NB4 (cell line): ENCODE results near the gene UTRN.

Experiments
- DNase-seq: peaks from one replicate; pipeline ENCODE4 v3.0.0; 2010; ENCODE audit warnings: low read depth
- H3K4me3 ChIP-seq: one replicate; pipeline ENCODE4 v1.5.1; 2011; ENCODE audit warnings: mild to moderate bottlenecking, low read depth, low read length, moderate library complexity
- MYC ChIP-seq: IDR thresholded peaks from 2 replicates; pipeline ENCODE4 v1.6.1; 2011; ENCODE audit warnings: low read depth, low read length
- POLR2A ChIP-seq: IDR thresholded peaks from 2 replicates; pipeline ENCODE4 v1.6.1; 2011; ENCODE audit warnings: mild to moderate bottlenecking; ENCODE audit not compliant: insufficient read length; ENCODE audit errors: extremely low read depth
- TF ChIP-seq, protein P1 (sequence below): IDR thresholded peaks from one replicate; pipeline ENCODE4 v1.5.1; 2012; ENCODE audit warnings: low read depth, low read length
- TF ChIP-seq, protein P2 (sequence below): IDR thresholded peaks from 2 replicates; pipeline ENCODE4 v1.6.1; 2011; ENCODE audit warnings: low read depth, low read length

Gene UTRN

DNA sequence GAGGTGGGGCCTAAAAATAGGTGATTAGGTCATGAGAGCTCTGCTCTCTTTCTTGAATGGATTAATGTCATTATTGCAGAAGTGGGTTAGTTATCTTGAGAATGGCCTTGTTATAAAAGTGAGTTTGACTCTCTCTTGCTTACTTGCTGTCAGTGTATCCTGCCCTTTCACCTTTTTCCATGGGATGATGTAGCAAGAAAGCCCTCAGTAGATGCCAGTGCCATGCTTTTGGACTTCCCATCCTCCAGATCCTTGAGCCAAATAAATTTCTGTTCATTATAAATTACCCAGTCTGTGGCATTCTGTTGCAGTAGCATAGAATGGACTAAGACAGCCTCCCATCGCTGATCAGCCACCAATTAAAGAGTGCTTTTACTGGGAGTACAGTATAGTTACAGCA lies 40.1 kb downstream of the UTRN start:
- no peak for DNase-seq
- H3K4me3 ChIP-seq, result no peak overlapping the region
- TF ChIP-seq, protein P1, sequence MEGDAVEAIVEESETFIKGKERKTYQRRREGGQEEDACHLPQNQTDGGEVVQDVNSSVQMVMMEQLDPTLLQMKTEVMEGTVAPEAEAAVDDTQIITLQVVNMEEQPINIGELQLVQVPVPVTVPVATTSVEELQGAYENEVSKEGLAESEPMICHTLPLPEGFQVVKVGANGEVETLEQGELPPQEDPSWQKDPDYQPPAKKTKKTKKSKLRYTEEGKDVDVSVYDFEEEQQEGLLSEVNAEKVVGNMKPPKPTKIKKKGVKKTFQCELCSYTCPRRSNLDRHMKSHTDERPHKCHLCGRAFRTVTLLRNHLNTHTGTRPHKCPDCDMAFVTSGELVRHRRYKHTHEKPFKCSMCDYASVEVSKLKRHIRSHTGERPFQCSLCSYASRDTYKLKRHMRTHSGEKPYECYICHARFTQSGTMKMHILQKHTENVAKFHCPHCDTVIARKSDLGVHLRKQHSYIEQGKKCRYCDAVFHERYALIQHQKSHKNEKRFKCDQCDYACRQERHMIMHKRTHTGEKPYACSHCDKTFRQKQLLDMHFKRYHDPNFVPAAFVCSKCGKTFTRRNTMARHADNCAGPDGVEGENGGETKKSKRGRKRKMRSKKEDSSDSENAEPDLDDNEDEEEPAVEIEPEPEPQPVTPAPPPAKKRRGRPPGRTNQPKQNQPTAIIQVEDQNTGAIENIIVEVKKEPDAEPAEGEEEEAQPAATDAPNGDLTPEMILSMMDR, result no peak
- TF ChIP-seq POLR2A (no peak), MYC (no peak)
- TF ChIP-seq, protein P2, sequence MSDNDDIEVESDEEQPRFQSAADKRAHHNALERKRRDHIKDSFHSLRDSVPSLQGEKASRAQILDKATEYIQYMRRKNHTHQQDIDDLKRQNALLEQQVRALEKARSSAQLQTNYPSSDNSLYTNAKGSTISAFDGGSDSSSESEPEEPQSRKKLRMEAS, result no peak

DNA sequence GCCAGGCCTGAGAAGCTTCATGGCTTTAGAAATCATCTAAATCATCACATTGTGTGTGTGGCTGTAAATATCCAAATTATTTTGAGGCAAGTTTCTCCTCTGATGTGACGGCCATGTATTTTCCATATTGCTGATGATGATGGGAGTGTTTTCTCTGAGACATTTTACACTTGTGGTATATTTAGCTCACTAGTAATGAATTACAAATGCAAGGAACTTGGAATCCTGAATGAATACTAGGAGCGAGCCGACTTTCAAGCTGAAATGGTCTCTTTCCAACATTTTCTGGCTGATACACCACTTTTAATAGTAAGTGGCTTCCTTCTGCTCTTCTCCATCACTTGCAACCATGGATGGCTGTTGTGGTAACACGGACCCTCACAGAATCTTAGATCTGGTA lies 41.3 kb downstream of the UTRN start:
- H3K4me3 ChIP-seq, result no peak overlapping the region
- TF ChIP-seq, protein P1, result no peak
- TF ChIP-seq, protein P2, result no peak
- TF ChIP-seq MYC, result no peak
- TF ChIP-seq POLR2A, result no peak

DNA sequence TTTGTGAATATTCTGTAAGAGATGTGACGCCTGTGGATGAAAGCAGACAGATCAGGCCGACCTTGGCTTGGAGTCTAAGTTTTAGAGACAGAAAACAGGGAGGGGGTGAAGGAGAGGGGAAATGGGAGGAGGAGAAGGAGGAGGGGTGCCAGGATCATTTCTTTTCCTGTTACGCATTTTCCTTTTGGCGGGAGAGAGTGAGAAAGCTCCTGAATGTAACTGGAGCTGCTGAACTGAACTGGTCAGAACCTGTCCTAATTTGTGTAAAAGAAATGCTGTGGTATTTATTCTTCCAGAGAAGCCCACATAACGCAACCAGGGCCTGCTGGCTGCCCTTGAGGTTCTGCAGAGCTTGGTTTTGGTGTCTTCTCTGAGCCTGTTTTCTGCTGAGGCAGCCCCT lies 41.9 kb downstream of the UTRN start:
- H3K4me3 ChIP-seq, result no peak overlapping the region
- DNase-seq, result no peak
- TF ChIP-seq, protein P2, result no peak
- TF ChIP-seq, protein P1, result no peak
- TF ChIP-seq POLR2A (no peak), MYC (no peak)

More for the DNA sequence above, 41.3 kb downstream of the UTRN start:
- no peak for DNase-seq

DNA sequence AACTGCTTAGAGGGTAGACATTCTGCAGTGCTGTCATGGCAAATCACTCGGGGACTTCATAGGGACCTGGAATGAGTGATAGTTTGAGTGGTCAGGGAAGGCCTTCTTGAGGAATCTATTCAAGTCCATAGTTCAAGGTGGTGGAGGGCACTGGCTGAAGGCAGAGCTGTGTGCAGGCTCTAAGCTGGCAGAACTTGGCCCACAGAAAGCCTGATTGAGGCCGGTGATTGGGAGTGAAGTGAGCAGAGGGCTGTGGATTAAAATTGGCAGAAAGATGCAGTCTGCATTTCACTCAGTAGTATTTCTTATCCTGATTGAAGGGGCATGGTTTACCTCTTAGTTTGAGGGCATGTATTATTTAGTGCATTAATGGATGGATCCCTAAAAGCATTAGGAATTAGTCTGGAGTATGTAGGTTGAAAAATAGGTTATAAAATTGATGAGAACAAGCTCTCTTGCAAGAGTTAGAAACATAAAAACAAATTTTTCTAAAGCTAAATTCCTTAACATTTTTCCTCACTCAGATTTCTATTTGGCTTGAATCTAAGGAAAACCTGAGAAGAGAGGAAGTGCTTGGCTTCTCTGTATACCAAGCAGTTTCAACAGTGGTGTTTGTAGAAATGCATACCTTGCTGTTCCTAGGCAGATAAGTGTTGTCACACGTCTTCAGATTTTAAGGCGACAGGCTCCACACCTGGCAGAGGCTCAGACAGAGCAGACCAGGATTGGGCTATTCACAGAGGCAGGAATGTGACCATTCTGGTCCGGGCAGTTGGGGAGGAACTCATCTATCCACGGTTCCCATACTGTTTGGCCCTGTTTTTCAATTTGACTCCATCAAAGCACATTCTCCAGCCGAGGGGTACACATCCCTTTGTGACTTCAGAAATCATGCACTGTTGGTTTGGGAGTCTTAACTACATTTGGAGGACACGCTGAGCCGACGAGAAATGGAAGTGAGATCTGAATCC lies 45.2 kb downstream of the UTRN start:
- H3K4me3 ChIP-seq, result no peak overlapping the region
- no peak for DNase-seq
- TF ChIP-seq, protein P2, result no peak
- TF ChIP-seq, protein P1, result no peak
- TF ChIP-seq POLR2A (no peak), MYC (no peak)

DNA sequence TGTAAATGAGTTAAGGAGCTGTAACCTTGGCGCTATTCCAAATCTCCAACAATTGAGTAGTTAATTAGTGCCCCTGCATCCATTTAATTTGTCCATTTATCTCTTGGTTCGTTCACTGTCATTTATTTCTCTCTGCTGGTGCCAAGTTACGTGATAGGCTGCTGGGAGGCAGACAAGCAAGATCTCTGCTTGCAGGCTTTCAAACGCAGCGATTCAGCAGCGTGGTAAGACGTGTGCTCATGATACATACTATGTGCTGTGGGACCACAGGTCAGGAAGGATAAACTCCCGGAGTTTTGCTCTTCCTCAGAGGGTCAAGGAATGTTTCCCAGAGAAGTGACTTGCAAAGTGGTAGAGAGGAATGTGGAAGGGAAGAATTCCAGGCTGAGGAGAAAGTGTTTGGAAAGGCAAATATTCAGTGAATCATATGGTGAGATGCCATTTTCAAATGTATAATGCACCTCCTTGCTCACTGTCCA lies 46.4 kb downstream of the UTRN start:
- TF ChIP-seq, protein P1, result no peak
- TF ChIP-seq, protein P2, result no peak
- TF ChIP-seq POLR2A (no peak), MYC (no peak)
- DNase-seq, result no peak

More for the DNA sequence above, 46.4 kb downstream of the UTRN start:
- H3K4me3 ChIP-seq, result no peak overlapping the region
